IMR-90 (cell line): ENCODE data around the gene SLC22A5. TPM values are rescaled to one million over a fixed set of nuclear protein-coding genes. Genes with fewer than 3 reads are reported as not detected.

Experiments used
- ATAC-seq: fragments of 200-7000 bp; cut with Tn5 transposase; 2 replicates; pipeline ENCODE4 v1.9.1; 2020; ENCODE audit warnings: low read depth, mild to moderate bottlenecking, moderate library complexity
- BruUV-seq: library from RNA; stranded (reverse); fragments of 400-500 nt; replicated peaks from 2 replicates; lab custom pipeline; 2021; lab: Mats Ljungman, UMichigan
- CTCF ChIA-PET: fragments of 300-600 bp; formaldehyde crosslinking; extraction: SDS; loops from one replicate; lab custom pipeline; 2021; ENCODE audit warnings: antibody characterized with exemption; lab: Yijun Ruan, JAX
- POLR2A ChIA-PET: fragments of 300-600 bp; sonication (Branson Sonifier 250); formaldehyde crosslinking; loops from one replicate; lab custom pipeline; 2022; ENCODE audit warnings: antibody characterized with exemption; ENCODE audit not compliant: unreplicated experiment; lab: Charles Lee
- DNase-seq: peaks from one replicate; pipeline ENCODE4 v3.0.0; 2013
- H2AFZ ChIP-seq: replicated peaks from 2 replicates; pipeline ENCODE3; 2013; ENCODE audit warnings: low read length, mild to moderate bottlenecking; ENCODE audit not compliant: poor library complexity
- H2AK5ac ChIP-seq: 2 replicates; pipeline ENCODE4 v1.6.1; 2013; ENCODE audit warnings: low read depth, low read length, inconsistent platforms
- H2AK9ac ChIP-seq: replicated peaks from 2 replicates; pipeline ENCODE3; 2013; ENCODE audit warnings: mild to moderate bottlenecking, low read depth, low read length, moderate library complexity; ENCODE audit not compliant: poor library complexity
- H2BK120ac ChIP-seq: 2 replicates; pipeline ENCODE4 v1.6.1; 2013; ENCODE audit warnings: low read depth, low read length, inconsistent platforms
- H2BK15ac ChIP-seq: 3 replicates; pipeline ENCODE4 v1.6.1; 2013; ENCODE audit warnings: low read depth, low read length, inconsistent platforms
- H2BK20ac ChIP-seq: 2 replicates; pipeline ENCODE4 v1.6.1; 2013; ENCODE audit warnings: low read depth, mild to moderate bottlenecking, inconsistent platforms, low read length, moderate library complexity
- H2BK5ac ChIP-seq: 2 replicates; pipeline ENCODE4 v1.6.1; 2013; ENCODE audit warnings: mild to moderate bottlenecking, low read depth, low read length, inconsistent platforms; ENCODE audit not compliant: poor library complexity, severe bottlenecking
- H3K14ac ChIP-seq: replicated peaks from 2 replicates; pipeline ENCODE4 v1.6.1; 2013; ENCODE audit warnings: low read depth, low read length, inconsistent platforms
- H3K18ac ChIP-seq: 2 replicates; pipeline ENCODE4 v1.6.1; 2013; ENCODE audit warnings: low read depth, low read length, control low read depth
- H3K23ac ChIP-seq: 2 replicates; pipeline ENCODE4 v1.6.1; 2013; ENCODE audit warnings: low read depth, low read length, inconsistent platforms
- H3K27ac ChIP-seq: 2 replicates; pipeline ENCODE4 v1.5.1; 2013; ENCODE audit warnings: mild to moderate bottlenecking, control low read depth, low read length; ENCODE audit not compliant: insufficient read depth
- H3K27me3 ChIP-seq: 2 replicates; pipeline ENCODE4 v1.6.1; 2013; ENCODE audit warnings: low read length; ENCODE audit not compliant: control insufficient read depth, insufficient read depth
- H3K36me3 ChIP-seq: 2 replicates; pipeline ENCODE4 v1.6.1; 2013; ENCODE audit warnings: low read length, mixed read lengths; ENCODE audit not compliant: control insufficient read depth, insufficient read depth
- H3K4ac ChIP-seq: 2 replicates; pipeline ENCODE4 v1.6.1; 2013; ENCODE audit warnings: low read depth, low read length, inconsistent platforms
- H3K4me1 ChIP-seq: 2 replicates; pipeline ENCODE4 v1.6.1; 2013; ENCODE audit warnings: low read length, mixed read lengths; ENCODE audit not compliant: control insufficient read depth, insufficient read depth
- H3K4me2 ChIP-seq: 2 replicates; pipeline ENCODE4 v1.6.1; 2013; ENCODE audit warnings: low read depth, mild to moderate bottlenecking, control low read depth, low read length, moderate library complexity
- H3K4me3 ChIP-seq: 2 replicates; pipeline ENCODE4 v1.5.1; 2013; ENCODE audit warnings: low read depth, mild to moderate bottlenecking, control low read depth, low read length, moderate library complexity; ENCODE audit not compliant: insufficient read depth
- H3K56ac ChIP-seq: 2 replicates; pipeline ENCODE4 v1.6.1; 2013; ENCODE audit warnings: low read length, inconsistent platforms; ENCODE audit not compliant: insufficient read depth; ENCODE audit errors: extremely low read depth
- H3K79me1 ChIP-seq, 2 experiments: 2 replicates each; pipeline ENCODE4 v1.6.1; 2013; ENCODE audit warnings: low read length in 2 of 2, inconsistent platforms in 1 of 2, low read depth in 1 of 2
- H3K9ac ChIP-seq: 2 replicates; pipeline ENCODE4 v1.6.1; 2013; ENCODE audit warnings: low read depth, low read length, control low read depth
- H3K9me1 ChIP-seq: 2 replicates; pipeline ENCODE4 v1.6.1; 2013; ENCODE audit warnings: low read length, inconsistent platforms; ENCODE audit not compliant: insufficient read depth
- H3K9me3 ChIP-seq: 2 replicates; pipeline ENCODE4 v1.6.1; 2013; ENCODE audit warnings: low read length; ENCODE audit not compliant: control insufficient read depth, insufficient read depth
- H4K20me1 ChIP-seq: 2 replicates; pipeline ENCODE4 v1.6.1; 2013; ENCODE audit warnings: low read length, inconsistent platforms; ENCODE audit not compliant: insufficient read depth
- H4K5ac ChIP-seq: 2 replicates; pipeline ENCODE4 v1.6.1; 2013; ENCODE audit warnings: mild to moderate bottlenecking, low read depth, low read length, control low read depth
- H4K8ac ChIP-seq, 2 experiments: 2 replicates each; pipeline ENCODE4 v1.6.1; 2013; ENCODE audit warnings: low read depth in 2 of 2, low read length in 2 of 2, control low read depth in 1 of 2, inconsistent platforms in 1 of 2
- H4K91ac ChIP-seq: 2 replicates; pipeline ENCODE4 v1.6.1; 2013; ENCODE audit warnings: low read depth, low read length, inconsistent platforms; ENCODE audit not compliant: insufficient read depth
- CHD1 ChIP-seq: IDR thresholded peaks from 2 replicates; pipeline ENCODE4 v1.6.1; 2012; ENCODE audit warnings: low read depth, low read length, improper control_type of control experiment
- MAZ ChIP-seq: IDR thresholded peaks from 2 replicates; pipeline ENCODE4 v1.6.1; 2012; ENCODE audit warnings: low read depth, mild to moderate bottlenecking, low read length, improper control_type of control experiment, moderate library complexity, borderline replicate concordance
- MXI1 ChIP-seq: IDR thresholded peaks from 2 replicates; pipeline ENCODE4 v1.6.1; 2012; ENCODE audit warnings: low read depth, mild to moderate bottlenecking, low read length, moderate library complexity, borderline replicate concordance
- NFE2L2 ChIP-seq: fragments of 150-350 bp; IDR thresholded peaks from 2 replicates; pipeline ENCODE4 v1.6.1; 2016; ENCODE audit warnings: low read depth, mild to moderate bottlenecking, low read length
- POLR2A ChIP-seq: IDR thresholded peaks from 2 replicates; pipeline ENCODE4 v1.6.1; 2012; ENCODE audit warnings: mild to moderate bottlenecking, low read depth, low read length
- RCOR1 ChIP-seq: IDR thresholded peaks from 2 replicates; pipeline ENCODE4 v1.6.1; 2012; ENCODE audit warnings: mild to moderate bottlenecking, low read length, improper control_type of control experiment; ENCODE audit not compliant: insufficient replicate concordance
- RFX5 ChIP-seq: IDR thresholded peaks from 2 replicates; pipeline ENCODE4 v1.8.0; 2012; ENCODE audit warnings: low read depth, mild to moderate bottlenecking, low read length, moderate library complexity
- SMC3 ChIP-seq: fragments of 150-350 bp; IDR thresholded peaks from 2 replicates; pipeline ENCODE4 v1.6.1; 2016; ENCODE audit warnings: low read depth, mild to moderate bottlenecking, antibody characterized with exemption, low read length, moderate library complexity
- WGBS, 2 experiments: methylation state at CpG; one replicate each; pipeline versions ENCODE4 v1.1.5 to v1.1.7; 2013; ENCODE audit warnings: missing lambda C conversion rate in 2 of 2; ENCODE audit not compliant: insufficient read length in 1 of 2; ENCODE audit errors: extremely low coverage in 2 of 2; 5-methylcytosine and 5-hydroxymethylcytosine counted together
- dilution Hi-C: fragments of 300-500 bp; cut with HindIII; formaldehyde crosslinking; loops from one replicate; pipeline ENCODE4 v1.14.3; 2018; ENCODE audit warnings: low sequenced_read_pairs; ENCODE audit not compliant: unreplicated experiment
- in situ Hi-C: fragments of 300-500 bp; cut with MboI; formaldehyde crosslinking; loops from 3 replicates; pipeline ENCODE4 v1.14.3; 2019; ENCODE audit warnings: low sequenced_read_pairs, inconsistent platforms, mixed read lengths
- intact Hi-C: fragments of 100-400 bp; cut with micrococcal nuclease; formaldehyde crosslinking; loops from 2 replicates; pipeline ENCODE4 v1.10.0; 2022
- polyA plus RNA-seq, 3 experiments: library from polyadenylated mRNA; depleted of rRNA; stranded (reverse); fragments of >200 nt; gene quantifications; 2 replicates each; pipeline ENCODE4 v1.2.3, GENCODE V29; 2012; ENCODE audit warnings: low replicate concordance in 1 of 3
- total RNA-seq: library from RNA; depleted of rRNA; stranded (reverse); fragments of >200 nt; gene quantifications from 2 replicates; pipeline ENCODE4 v1.2.3, GENCODE V29; 2012
- TF ChIP-seq, protein P1 (sequence below): fragments of 150-350 bp; IDR thresholded peaks from 2 replicates; pipeline ENCODE4 v1.6.1; 2016; ENCODE audit warnings: low read depth, mild to moderate bottlenecking, low read length, moderate library complexity, borderline replicate concordance
- TF ChIP-seq, protein P2 (sequence below): fragments of 150-350 bp; IDR thresholded peaks from 2 replicates; pipeline ENCODE4 v1.6.1; 2017; ENCODE audit warnings: mild to moderate bottlenecking, antibody characterized with exemption, low read length, low read depth

Gene SLC22A5
- total and polyA plus RNA-seq, 2 of the 4 experiments (the other 2 are of a cell fraction): 6.1 to 7.1 TPM

DNA sequence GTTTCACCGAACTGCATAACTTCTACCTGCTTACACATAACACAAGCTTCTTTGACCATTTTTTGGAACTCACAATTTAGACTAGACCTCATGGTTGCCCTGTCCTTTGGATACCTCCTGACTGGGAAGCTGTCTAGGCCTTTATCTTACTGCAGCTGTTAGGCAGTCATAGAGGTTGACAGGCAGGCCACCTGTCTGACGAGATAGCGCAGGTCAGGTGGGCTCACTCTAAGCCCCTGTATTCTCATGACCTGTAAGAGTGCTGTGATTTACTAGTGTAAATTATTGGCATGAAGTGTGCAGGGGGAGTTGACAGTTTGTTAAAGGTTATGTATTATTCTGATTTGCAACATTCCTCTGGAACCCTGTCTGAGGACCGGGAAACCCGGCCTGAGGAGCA is 46.3 kb upstream of the SLC22A5 start:
- Histone ChIP-seq H3K4ac (no peak overlapping the region), H3K79me1 (no peaks in the 10 kb centered on the region), H2BK15ac (no peak overlapping the region), H3K18ac (no peak overlapping the region), H3K23ac (no peak overlapping the region), H4K91ac (no peak overlapping the region), H3K4me2 (no peak overlapping the region), H2BK20ac (no peak overlapping the region), H3K56ac (no peak overlapping the region), H2AK9ac (no peak overlapping the region), H3K9me3 (no peaks in the 10 kb centered on the region), H2BK5ac (no peak overlapping the region), H3K36me3 (0 out of 2 replicates have a peak, but pooled peaks cover 2% of the 10 kb centered on the region), H3K27me3 (no peaks in the 10 kb centered on the region), H2AK5ac (no peak overlapping the region), H2BK120ac (no peak overlapping the region), H2AFZ (no peak overlapping the region), H3K4me1 (peaks cover 6% of the 10 kb centered on the region; the same call in 1 of the 2 replicates), H3K14ac (no peak overlapping the region), H3K9ac (no peak overlapping the region), H3K4me3 (no peak overlapping the region), H4K20me1 (no peaks in the 10 kb centered on the region), H3K9me1 (peaks cover 8% of the 10 kb centered on the region), H4K5ac (no peak overlapping the region), H4K8ac (no peak overlapping the region), H3K27ac (no peak overlapping the region)
- dilution Hi-C loops: no loop called here
- intact Hi-C loops: no loop called here
- in situ Hi-C loops: no loop called here
- no peak for DNase-seq
- CTCF ChIA-PET: no interaction called here
- no peak for TF ChIP-seq MXI1
- TF ChIP-seq, protein P1, sequence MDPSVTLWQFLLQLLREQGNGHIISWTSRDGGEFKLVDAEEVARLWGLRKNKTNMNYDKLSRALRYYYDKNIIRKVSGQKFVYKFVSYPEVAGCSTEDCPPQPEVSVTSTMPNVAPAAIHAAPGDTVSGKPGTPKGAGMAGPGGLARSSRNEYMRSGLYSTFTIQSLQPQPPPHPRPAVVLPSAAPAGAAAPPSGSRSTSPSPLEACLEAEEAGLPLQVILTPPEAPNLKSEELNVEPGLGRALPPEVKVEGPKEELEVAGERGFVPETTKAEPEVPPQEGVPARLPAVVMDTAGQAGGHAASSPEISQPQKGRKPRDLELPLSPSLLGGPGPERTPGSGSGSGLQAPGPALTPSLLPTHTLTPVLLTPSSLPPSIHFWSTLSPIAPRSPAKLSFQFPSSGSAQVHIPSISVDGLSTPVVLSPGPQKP: no peak
- TF ChIP-seq NFE2L2: no peak
- TF ChIP-seq MAZ: no peak
- TF ChIP-seq, protein P2, sequence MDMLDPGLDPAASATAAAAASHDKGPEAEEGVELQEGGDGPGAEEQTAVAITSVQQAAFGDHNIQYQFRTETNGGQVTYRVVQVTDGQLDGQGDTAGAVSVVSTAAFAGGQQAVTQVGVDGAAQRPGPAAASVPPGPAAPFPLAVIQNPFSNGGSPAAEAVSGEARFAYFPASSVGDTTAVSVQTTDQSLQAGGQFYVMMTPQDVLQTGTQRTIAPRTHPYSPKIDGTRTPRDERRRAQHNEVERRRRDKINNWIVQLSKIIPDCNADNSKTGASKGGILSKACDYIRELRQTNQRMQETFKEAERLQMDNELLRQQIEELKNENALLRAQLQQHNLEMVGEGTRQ: no peak
- no peak for TF ChIP-seq SMC3
- TF ChIP-seq RCOR1: no peak
- TF ChIP-seq POLR2A: no peak
- TF ChIP-seq RFX5: no peak
- TF ChIP-seq CHD1: no peak
- BruUV-seq: no TSS peak
- no CpG with 5 or more reads among the region's 5 CpGs for WGBS, 2 experiments
- ATAC-seq: no peak
- POLR2A ChIA-PET: no interaction called here
